ENCODE results near the gene CRKL. TPM values are rescaled to one million over a fixed set of nuclear protein-coding genes. Genes with fewer than 3 reads are reported as not detected.
A peak's percentile ranks its signal among the peaks of the same experiment; 100 is the strongest.

Gene CRKL
- polyA plus RNA-seq, 1 of the 3 experiments (the other 2 are of a cell fraction), result 9.6 TPM

- H3K4me2 ChIP-seq, result peak overlapping the region; percentile 19; the same call in 1 of the 2 replicates
- H3K9ac ChIP-seq, result no peak overlapping the region
- TF ChIP-seq USF1 (IDR thresholded peaks at IDR 0.05; ENCODE audit: borderline replicate concordance, low read depth), result no peak
- no peak for TF ChIP-seq EZH2phosphoT487 (IDR thresholded peaks at IDR 0.05; ENCODE audit: borderline replicate concordance, low read depth)
- no peak for TF ChIP-seq TCF12 (IDR thresholded peaks at IDR 0.05)
- TF ChIP-seq TEAD4 (IDR thresholded peaks at IDR 0.05; ENCODE audit: borderline replicate concordance, insufficient read depth), result no peak
- no peak for TF ChIP-seq ELF1 (IDR thresholded peaks at IDR 0.05)
- no peak for TF ChIP-seq JUND (IDR thresholded peaks at IDR 0.05)
- TF ChIP-seq PBX3 (IDR thresholded peaks at IDR 0.05), result no peak
- no peak for TF ChIP-seq MXI1 (IDR thresholded peaks at IDR 0.05; ENCODE audit: low read depth, low read length)
- TF ChIP-seq RFX5 (IDR thresholded peaks at IDR 0.05; ENCODE audit: low read length), result no peak
- no peak for TF ChIP-seq ZBTB33 (IDR thresholded peaks at IDR 0.05; ENCODE audit: borderline replicate concordance, low read depth)
- TF ChIP-seq REST (IDR thresholded peaks at IDR 0.05; ENCODE audit: low read depth, low read length), result no peak
- TF ChIP-seq NRF1 (IDR thresholded peaks at IDR 0.05; ENCODE audit: low read depth, low read length), result no peak
- no peak for TF ChIP-seq YY1 (IDR thresholded peaks at IDR 0.05; ENCODE audit: low read depth)
- TF ChIP-seq FOSL2 (IDR thresholded peaks at IDR 0.05; ENCODE audit: borderline replicate concordance, low read depth), result no peak
- no peak for TF ChIP-seq CTCF (IDR thresholded peaks at IDR 0.05)
- no peak for TF ChIP-seq POLR2AphosphoS5 (IDR thresholded peaks at IDR 0.05; ENCODE audit: low read depth, low read length)
- H3F3A ChIP-seq (replicated peaks; ENCODE audit: insufficient read depth), result peaks cover 13% of the 10 kb centered on the region
- peaks cover 98% of the 10 kb centered on the region for H3K79me2 ChIP-seq (ENCODE audit: insufficient read depth)
- 0 out of 4 replicates have a peak overlapping the region, but pooled peaks of 1 of the 2 experiments have one; percentile 21 for H3K27ac ChIP-seq (ENCODE audit: low read depth in 2 of 2, low read length in 1 of 2)
- peaks cover 3 to 25% of the 10 kb centered on the region in 2 experiments for H3K36me3 ChIP-seq (replicated peaks in 1 of 2; ENCODE audit: control insufficient read depth in 1 of 2, insufficient read depth in 2 of 2, low read length in 1 of 2)
- peaks cover 5 to 13% of the 10 kb centered on the region in 2 experiments; a peak in 2 of 4 replicates for H3K4me1 ChIP-seq (ENCODE audit: control insufficient read depth in 1 of 2, insufficient read depth in 2 of 2, low read depth in 1 of 2, low read length in 1 of 2)
- CTCF ChIA-PET, result interaction anchor here (1.3 to 3.1 kb wide), 6 partner anchors 11 to 134 kb away, joined by 3 to 18 read pairs (median 4); partner anchors contain the start of gene CRKL
- POLR2A ChIA-PET, result interaction anchor here (0.7 kb wide), 1 partner anchor 26 kb away, joined by 3 read pairs; no protein-coding TSS in a partner anchor
- H3K9me2 ChIP-seq, result no peaks in the 10 kb centered on the region
- no peak overlapping the region for H3K4me3 ChIP-seq (ENCODE audit: low read depth in 2 of 2, low read length in 1 of 2)
- no peaks in the 10 kb centered on the region for H3K27me3 ChIP-seq (ENCODE audit: insufficient read depth)
- WGBS (ENCODE audit: low lambda C conversion rate), result 91% methylated on average over 8 of the region's 8 CpGs
- peaks cover 97% of the 10 kb centered on the region for H4K20me1 ChIP-seq (ENCODE audit: insufficient read depth)
- no peaks in the 10 kb centered on the region for H3K9me3 ChIP-seq
- DNase-seq, result no peak
- no peak overlapping the region for H2AFZ ChIP-seq (ENCODE audit: low read depth)
These were observed 20.8 kb downstream of the CRKL start for GRCh38 chr22:20937794-20938671.
